ENCODE results near the gene CALML6.
"Not testable (repeated sequence)": the region's sequence is repeated elsewhere in the genome, so short reads cannot be mapped to it uniquely, and the experiment has no call there.

The CALML6 gene

GRCh38 chr1:1914971-1915692, at the start of gene CALML6:
Gene CALML6, plus strand, starts transcription at chr1:1915260. Its CDS starts 21 bp downstream, at chr1:1915281.
- DNase-seq, result peak; percentile 28

- no peak for DNase-seq
These were observed 47.9 kb upstream of the CALML6 start for GRCh38 chr1:1867164-1867563.

GRCh38 chr1:1869469-1869868, 45.6 kb upstream of the CALML6 start:
- no peak for DNase-seq

- no peak for DNase-seq
These were observed 42.6 kb upstream of the CALML6 start for GRCh38 chr1:1872329-1872994.

GRCh38 chr1:1873186-1873585, 41.9 kb upstream of the CALML6 start:
- DNase-seq, result no peak

- no peak for DNase-seq
These were observed 40.2 kb upstream of the CALML6 start for GRCh38 chr1:1874901-1875300.

- DNase-seq, result no peak
These were observed 39.1 kb upstream of the CALML6 start for GRCh38 chr1:1875932-1876331.

GRCh38 chr1:1876335-1876930, 38.6 kb upstream of the CALML6 start:
- no peak for DNase-seq

- no peak for DNase-seq
These were observed 37.1 kb upstream of the CALML6 start for GRCh38 chr1:1877865-1878436.

- no peak for DNase-seq
These were observed 35.1 kb upstream of the CALML6 start for GRCh38 chr1:1879942-1880341.

- DNase-seq, result no peak
These were observed 34.3 kb upstream of the CALML6 start for GRCh38 chr1:1880617-1881312.

- no peak for DNase-seq
These were observed 33.3 kb upstream of the CALML6 start for GRCh38 chr1:1881727-1882126.

GRCh38 chr1:1883092-1883873, 31.8 kb upstream of the CALML6 start:
- DNase-seq, result no peak

- not testable (repeated sequence) for DNase-seq
These were observed 31.2 kb upstream of the CALML6 start for GRCh38 chr1:1883890-1884289.

- DNase-seq, result no peak
These were observed 25.8 kb upstream of the CALML6 start for GRCh38 chr1:1889090-1889750.

GRCh38 chr1:1889847-1890505, 25.1 kb upstream of the CALML6 start:
- no peak for DNase-seq

- peak; percentile 94 for DNase-seq
These were observed 24.3 kb upstream of the CALML6 start, which contains the start of gene GNB1 for GRCh38 chr1:1890506-1891348. Gene GNB1, minus strand, starts transcription at chr1:1891087. Its CDS starts 65,634 bp downstream, at chr1:1825453.

- peak; percentile 89 for DNase-seq
These were observed 23.5 kb upstream of the CALML6 start for GRCh38 chr1:1891349-1892078.

GRCh38 chr1:1892079-1892762, 22.8 kb upstream of the CALML6 start:
- no peak for DNase-seq

Data from right hindlimb (tissue), 1 donor.